Measurements from ENCODE around the gene YIPF3.
"Not testable (repeated sequence)": the region's sequence is repeated elsewhere in the genome, so short reads cannot be mapped to it uniquely, and the experiment has no call there.

The YIPF3 gene

GRCh38 chr6:43516697-43517504 is at the start of gene YIPF3, which contains the start of gene POLR1C:
Gene YIPF3, minus strand, starts transcription at chr6:43516926. Its CDS starts 119 bp downstream, at chr6:43516807.
Gene POLR1C, plus strand, starts transcription at chr6:43517089. Its CDS starts 21 bp downstream, at chr6:43517110.
- peak; percentile 90 to 94 (median 91) for DNase-seq

DNA sequence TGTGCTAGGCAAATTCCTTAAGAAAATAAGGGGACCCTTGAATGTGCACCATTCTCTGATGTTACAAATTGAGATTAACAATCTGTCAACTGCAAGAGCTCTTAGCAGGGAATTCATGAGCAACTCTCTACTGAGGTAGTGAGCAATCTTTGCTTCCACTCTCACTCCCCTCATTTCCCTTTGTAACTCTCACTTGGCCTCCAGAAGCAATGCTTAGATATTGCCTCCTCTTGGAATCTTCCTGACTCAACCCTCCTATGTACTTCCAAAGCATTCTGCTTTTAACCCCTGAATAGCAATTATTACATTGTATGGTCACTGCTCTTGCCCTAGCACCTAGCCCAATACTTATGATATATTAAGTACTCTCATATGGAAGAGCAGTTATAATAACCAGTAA is 42.6 kb upstream of the YIPF3 start:
- DNase-seq: no peak

- DNase-seq: not testable (repeated sequence)
Observed at GRCh38 chr6:43557620-43558019, 40.9 kb upstream of the YIPF3 start.

DNA sequence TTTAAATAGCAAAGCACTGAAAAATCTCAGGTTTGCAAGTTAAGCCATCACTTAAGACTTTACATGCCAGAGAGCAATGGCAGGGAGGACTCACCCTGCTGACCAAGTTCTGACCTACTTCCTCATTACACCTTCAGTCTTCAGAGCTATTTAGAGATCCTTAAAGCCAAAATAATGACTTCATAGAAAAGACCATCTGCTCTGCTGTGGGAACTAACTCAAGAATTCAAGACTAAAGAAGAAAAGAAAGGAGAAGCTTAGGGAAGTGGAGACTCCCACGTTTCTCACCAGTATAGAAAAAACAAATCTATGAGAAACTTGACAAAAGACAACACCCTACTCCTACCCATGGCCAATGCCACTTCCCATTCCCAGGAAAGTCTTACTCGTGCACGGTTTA is 30.5 kb upstream of the YIPF3 start:
- DNase-seq: no peak

GRCh38 chr6:43544461-43544860 is 27.7 kb upstream of the YIPF3 start:
- no peak for DNase-seq

GRCh38 chr6:43541774-43542471 is 25.2 kb upstream of the YIPF3 start:
- DNase-seq: no peak

DNA sequence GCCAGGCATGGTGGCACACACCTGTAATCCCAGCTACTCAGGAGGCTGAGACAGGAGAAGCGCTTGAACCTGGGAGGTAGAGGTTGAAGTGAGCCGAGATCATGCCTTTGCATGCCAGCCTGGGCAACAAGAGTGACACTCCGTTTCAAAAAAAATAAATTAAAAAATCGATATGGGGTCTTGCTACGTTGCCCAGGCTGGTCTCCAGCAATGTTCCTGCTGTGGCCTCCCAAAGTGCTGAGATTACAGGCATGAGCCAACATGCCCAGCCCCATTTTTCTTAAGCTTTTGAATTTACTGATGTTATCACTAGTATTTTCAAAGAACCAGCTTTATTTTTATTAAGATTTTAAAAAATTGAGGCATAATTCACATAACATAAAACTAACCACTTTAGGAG is 23.8 kb upstream of the YIPF3 start:
- no peak for DNase-seq

- not testable (repeated sequence) for DNase-seq
Observed at GRCh38 chr6:43539409-43539808, 22.7 kb upstream of the YIPF3 start.

GRCh38 chr6:43538986-43539385 is 22.3 kb upstream of the YIPF3 start:
- not testable (repeated sequence) for DNase-seq

- DNase-seq: no peak
Observed at GRCh38 chr6:43532201-43532600, 15.5 kb upstream of the YIPF3 start.

DNA sequence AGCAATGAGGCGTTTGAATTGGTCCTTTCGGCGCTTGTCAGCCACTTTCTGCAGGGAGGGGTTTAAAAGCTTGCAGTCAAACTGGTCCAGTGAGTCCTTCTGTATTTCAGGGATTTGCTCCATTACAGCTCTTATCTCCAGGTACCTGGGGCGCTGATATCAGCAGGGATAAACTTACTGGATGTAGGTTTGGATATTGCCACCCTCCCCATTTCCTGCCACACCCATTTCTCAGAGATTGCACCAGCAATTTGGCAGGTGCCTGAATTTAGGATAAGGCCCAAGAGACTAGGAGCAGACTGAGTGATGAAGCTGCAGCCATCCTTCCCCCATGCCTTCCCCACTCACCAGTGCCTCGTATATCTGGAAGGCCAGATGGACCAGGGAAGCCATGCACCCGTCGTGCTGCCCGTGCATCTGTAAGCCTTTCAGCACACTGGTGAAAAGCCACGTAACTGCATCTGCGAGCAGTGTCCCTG is 7.8 kb upstream of the YIPF3 start:
- no peak for DNase-seq

DNA sequence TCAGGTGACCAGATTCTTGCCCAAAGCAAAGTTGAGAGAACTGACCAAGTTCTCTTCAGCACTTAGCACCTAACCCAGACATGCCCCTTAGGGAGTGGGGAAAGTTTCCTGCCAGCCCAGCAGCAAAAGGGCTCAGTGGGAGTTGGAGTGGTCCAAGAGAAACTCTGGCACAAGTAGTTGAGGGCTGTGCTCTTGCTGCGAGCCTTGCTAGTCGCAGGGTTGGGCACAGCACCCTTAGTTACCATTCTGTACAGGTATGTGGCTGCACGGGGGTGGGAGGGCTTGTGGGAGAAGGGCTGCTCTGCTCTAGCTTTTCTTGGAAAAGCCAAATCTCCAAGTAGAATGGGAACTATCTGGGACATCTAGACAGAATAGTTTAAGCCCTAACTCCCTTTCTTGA is 6.6 kb upstream of the YIPF3 start:
- DNase-seq: no peak

GRCh38 chr6:43522547-43523261 is 6.0 kb upstream of the YIPF3 start:
- DNase-seq: no peak

DNA sequence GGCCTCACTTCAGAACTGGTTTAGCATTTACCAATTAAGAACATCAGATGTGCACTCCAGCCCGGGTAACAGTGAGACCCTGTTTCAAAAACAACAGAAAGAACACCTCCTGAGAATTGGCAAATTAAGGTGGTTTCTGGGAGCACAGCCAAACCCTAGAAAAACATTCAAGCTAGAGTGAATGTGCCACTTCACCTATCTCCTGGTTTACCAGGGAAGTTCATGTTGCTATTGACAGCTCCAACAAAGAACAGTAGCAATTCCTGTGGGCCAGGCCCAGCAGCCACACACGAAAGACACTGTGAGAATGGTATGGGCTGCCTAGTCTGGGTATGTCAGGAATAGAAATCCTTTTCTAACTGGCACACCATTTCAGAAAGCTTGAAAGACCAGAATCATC is 5.1 kb upstream of the YIPF3 start:
- DNase-seq: no peak

DNA sequence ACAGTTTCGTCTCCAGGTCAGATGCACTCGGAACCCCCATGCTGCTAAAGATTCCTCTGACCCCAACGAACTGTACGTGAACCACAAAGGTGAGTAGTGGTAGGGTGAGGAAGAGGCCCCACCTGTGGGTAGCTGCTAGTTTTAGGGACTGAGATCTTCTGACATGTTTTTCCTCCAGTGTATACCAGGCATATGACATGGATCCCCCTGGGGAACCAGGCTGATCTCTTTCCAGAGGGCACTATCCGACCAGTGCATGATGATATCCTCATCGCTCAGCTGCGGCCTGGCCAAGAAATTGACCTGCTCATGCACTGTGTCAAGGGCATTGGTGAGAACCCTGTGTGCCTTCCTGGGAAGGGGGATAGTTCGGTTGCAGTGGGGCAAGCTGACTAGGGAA is 3.4 kb upstream of the YIPF3 start:
- no peak for DNase-seq

GRCh38 chr6:43517505-43518357 is 1.0 kb upstream of the YIPF3 start:
- DNase-seq: no peak

GRCh38 chr6:43516367-43516696 is 394 bp downstream of the YIPF3 start:
- DNase-seq: no peak

DNA sequence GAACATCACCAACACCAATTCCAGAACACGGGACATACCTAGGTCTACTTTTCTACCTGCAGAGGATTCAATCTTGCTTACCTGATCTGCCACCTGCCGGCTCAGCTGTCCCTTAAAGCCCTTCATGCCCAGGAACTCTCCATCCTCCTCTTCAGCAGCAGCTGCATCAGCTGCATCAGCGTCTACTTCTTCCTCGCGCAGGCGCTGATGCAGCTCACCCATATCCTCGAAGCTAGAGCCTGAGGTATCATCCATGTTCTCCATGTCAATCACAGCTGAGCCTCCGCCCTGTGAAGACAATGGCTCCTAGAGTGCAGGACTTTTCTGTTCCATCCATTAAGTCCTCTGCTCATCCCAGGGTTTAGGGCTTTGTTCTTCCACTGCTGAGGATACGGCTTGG is 918 bp downstream of the YIPF3 start:
- DNase-seq: no peak

DNA sequence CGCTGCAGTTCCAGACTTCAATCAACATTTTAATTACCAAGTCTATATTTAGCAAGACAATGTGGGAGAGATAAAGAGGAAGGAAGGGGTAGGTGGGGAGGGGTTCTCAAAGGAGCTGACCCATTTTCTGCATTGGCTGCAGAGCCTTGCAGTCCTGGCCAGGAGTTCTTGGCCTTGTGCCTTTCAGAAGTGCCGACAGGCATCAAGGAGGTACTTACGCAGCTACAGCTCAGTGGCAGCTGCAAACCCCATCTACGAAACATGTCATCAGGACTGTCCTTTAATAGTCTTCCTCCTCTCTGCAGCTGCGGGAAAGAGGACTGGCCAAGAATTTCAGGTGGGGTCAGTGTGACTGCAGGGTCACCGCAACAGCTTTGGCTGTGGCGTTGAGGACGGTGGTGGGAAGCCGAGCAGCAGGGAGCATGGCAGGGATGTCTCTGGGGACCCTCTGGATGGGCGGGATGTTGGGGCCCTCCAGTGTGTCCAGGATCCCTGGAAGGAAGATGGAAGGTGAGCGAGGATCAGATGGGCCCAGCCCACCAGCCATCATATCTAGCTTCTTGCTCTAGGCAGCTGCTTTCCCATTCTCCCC is 4.8 kb downstream of the YIPF3 start:
- no peak for DNase-seq

GRCh38 chr6:43510827-43511163 is 5.9 kb downstream of the YIPF3 start:
- DNase-seq: no peak

GRCh38 chr6:43509984-43510826 is 6.5 kb downstream of the YIPF3 start, which contains the start of gene LRRC73:
Gene LRRC73, minus strand, starts transcription at chr6:43510346. Its CDS starts 561 bp downstream, at chr6:43509785.
- peak in 3 of 4 experiments; percentile 36 to 63 (median 40) for DNase-seq

Data from activated naive CD4-positive, alpha-beta T cell (primary cell).